ENCODE data around the gene ZPR1.

DNA sequence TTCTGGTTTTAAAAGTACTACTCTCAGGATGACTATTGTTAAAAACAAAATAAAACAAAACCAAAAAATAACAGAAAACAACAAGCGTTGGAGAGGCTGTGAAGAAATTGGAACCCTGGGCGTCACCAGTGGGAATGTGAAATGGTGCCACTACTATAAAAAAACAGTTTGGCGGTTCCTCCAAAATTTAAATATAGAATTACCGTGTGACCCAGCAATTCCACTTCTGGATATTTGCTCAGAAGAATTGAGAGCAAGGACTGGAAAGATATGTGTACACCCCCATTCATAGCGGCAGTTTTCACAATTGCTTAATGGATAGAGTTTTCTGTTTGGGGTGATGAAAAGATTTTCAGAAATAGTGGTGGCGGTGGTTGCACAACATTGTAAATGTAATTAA, 26.7 kb upstream of the ZPR1 start:
- TF ChIP-seq, protein P1, sequence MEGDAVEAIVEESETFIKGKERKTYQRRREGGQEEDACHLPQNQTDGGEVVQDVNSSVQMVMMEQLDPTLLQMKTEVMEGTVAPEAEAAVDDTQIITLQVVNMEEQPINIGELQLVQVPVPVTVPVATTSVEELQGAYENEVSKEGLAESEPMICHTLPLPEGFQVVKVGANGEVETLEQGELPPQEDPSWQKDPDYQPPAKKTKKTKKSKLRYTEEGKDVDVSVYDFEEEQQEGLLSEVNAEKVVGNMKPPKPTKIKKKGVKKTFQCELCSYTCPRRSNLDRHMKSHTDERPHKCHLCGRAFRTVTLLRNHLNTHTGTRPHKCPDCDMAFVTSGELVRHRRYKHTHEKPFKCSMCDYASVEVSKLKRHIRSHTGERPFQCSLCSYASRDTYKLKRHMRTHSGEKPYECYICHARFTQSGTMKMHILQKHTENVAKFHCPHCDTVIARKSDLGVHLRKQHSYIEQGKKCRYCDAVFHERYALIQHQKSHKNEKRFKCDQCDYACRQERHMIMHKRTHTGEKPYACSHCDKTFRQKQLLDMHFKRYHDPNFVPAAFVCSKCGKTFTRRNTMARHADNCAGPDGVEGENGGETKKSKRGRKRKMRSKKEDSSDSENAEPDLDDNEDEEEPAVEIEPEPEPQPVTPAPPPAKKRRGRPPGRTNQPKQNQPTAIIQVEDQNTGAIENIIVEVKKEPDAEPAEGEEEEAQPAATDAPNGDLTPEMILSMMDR (IDR thresholded peaks at IDR 0.05; ENCODE audit: low read depth, low read length, missing input control), result no peak
- TF ChIP-seq RAD21 (IDR thresholded peaks at IDR 0.05) (no peak), JUND (IDR thresholded peaks at IDR 0.05) (no peak), SP1 (IDR thresholded peaks at IDR 0.05) (no peak), TAF1 (conservative IDR thresholded peaks at IDR 0.05) (no peak), GABPA (IDR thresholded peaks at IDR 0.05 in 1 of 2, conservative IDR thresholded peaks at IDR 0.05 in 1 of 2) (no peak), EGR1 (IDR thresholded peaks at IDR 0.05; ENCODE audit: low read depth in 2 of 2) (no peak), RXRA (IDR thresholded peaks at IDR 0.05) (no peak), HNF4G (IDR thresholded peaks at IDR 0.05) (no peak), YY1 (IDR thresholded peaks at IDR 0.05) (no peak)
- TF ChIP-seq, protein P2, sequence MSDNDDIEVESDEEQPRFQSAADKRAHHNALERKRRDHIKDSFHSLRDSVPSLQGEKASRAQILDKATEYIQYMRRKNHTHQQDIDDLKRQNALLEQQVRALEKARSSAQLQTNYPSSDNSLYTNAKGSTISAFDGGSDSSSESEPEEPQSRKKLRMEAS (IDR thresholded peaks at IDR 0.05), result no peak
- TF ChIP-seq, protein P3, sequence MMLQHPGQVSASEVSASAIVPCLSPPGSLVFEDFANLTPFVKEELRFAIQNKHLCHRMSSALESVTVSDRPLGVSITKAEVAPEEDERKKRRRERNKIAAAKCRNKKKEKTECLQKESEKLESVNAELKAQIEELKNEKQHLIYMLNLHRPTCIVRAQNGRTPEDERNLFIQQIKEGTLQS (IDR thresholded peaks at IDR 0.05), result no peak
- TF ChIP-seq, protein P4, sequence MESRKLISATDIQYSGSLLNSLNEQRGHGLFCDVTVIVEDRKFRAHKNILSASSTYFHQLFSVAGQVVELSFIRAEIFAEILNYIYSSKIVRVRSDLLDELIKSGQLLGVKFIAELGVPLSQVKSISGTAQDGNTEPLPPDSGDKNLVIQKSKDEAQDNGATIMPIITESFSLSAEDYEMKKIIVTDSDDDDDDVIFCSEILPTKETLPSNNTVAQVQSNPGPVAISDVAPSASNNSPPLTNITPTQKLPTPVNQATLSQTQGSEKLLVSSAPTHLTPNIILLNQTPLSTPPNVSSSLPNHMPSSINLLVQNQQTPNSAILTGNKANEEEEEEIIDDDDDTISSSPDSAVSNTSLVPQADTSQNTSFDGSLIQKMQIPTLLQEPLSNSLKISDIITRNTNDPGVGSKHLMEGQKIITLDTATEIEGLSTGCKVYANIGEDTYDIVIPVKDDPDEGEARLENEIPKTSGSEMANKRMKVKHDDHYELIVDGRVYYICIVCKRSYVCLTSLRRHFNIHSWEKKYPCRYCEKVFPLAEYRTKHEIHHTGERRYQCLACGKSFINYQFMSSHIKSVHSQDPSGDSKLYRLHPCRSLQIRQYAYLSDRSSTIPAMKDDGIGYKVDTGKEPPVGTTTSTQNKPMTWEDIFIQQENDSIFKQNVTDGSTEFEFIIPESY (IDR thresholded peaks at IDR 0.05), result no peak
- TF ChIP-seq, protein P5, sequence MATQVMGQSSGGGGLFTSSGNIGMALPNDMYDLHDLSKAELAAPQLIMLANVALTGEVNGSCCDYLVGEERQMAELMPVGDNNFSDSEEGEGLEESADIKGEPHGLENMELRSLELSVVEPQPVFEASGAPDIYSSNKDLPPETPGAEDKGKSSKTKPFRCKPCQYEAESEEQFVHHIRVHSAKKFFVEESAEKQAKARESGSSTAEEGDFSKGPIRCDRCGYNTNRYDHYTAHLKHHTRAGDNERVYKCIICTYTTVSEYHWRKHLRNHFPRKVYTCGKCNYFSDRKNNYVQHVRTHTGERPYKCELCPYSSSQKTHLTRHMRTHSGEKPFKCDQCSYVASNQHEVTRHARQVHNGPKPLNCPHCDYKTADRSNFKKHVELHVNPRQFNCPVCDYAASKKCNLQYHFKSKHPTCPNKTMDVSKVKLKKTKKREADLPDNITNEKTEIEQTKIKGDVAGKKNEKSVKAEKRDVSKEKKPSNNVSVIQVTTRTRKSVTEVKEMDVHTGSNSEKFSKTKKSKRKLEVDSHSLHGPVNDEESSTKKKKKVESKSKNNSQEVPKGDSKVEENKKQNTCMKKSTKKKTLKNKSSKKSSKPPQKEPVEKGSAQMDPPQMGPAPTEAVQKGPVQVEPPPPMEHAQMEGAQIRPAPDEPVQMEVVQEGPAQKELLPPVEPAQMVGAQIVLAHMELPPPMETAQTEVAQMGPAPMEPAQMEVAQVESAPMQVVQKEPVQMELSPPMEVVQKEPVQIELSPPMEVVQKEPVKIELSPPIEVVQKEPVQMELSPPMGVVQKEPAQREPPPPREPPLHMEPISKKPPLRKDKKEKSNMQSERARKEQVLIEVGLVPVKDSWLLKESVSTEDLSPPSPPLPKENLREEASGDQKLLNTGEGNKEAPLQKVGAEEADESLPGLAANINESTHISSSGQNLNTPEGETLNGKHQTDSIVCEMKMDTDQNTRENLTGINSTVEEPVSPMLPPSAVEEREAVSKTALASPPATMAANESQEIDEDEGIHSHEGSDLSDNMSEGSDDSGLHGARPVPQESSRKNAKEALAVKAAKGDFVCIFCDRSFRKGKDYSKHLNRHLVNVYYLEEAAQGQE (IDR thresholded peaks at IDR 0.05), result no peak

All from liver (tissue), 3 donors.